Measurements from ENCODE around the gene MRPL27.
A peak's percentile ranks its signal among the peaks of the same experiment; 100 is the strongest.
"Not testable (repeated sequence)": the region's sequence is repeated elsewhere in the genome, so short reads cannot be mapped to it uniquely, and the experiment has no call there.

MRPL27 gene

GRCh38 chr17:50372758-50373556 is at the start of gene MRPL27, which contains the start of gene EME1:
TSS of gene MRPL27 (minus strand) at chr17:50373184. CDS start at chr17:50373170, 14 bp downstream.
TSS of gene EME1 (plus strand) at chr17:50373229. CDS start at chr17:50375209, 1,980 bp downstream.
- DNase-seq, result peak in 55 of 56 donors; percentile 61 to 97 (median 90)

DNA sequence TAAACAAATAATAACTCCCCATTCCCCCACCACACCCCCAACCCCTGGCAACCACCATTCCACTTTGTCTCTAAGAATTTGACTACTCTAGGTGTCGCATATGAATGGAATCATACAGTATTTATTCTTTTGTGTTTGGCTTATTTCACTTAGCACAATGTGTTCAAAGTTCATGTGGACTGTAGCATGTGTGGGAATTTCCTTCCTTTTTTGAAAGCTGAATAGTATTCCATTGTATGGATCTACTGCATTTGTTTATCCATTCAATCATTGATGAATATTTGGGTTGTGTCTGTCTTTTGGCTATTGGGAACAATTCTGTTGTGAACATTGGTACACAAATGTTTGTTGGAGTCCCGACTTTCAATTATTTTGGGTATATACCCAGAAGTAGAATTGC is 49.8 kb upstream of the MRPL27 start:
- DNase-seq, result no peak

DNA sequence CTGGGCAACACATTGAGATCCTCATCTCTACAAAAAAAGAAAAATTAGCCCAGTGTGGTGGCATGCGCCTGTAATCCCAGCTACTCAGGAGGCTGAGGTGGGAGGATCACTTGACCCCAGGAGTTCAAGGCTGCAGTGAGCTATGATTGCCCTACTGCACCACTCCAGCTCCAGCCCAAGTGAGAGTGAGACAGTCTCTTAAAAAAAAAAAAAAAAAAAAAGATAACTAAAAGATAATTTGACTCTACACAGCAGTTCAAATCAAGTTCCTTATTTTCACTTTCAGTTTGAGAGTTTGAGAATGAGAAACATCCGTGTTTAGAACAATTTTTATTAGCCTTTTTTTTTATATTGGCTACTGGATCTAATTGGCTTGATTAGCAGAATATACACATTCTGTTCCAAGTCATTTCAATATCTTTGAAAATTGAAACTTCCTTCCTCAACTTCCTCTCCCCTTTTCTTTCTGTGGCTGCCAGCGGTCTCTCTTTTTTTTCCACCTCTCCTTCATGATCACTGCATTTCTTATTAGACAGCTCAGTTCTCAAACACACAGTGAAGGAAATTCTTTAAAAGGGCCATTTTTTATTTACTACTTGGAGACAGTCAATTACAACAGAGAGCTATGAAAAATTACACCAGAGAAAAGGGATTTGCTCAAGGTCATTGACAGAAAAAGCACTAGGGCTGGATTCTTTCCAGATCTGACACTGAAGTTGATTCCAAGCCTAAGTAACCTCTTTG is 48.5 kb upstream of the MRPL27 start:
- DNase-seq, result no peak

DNA sequence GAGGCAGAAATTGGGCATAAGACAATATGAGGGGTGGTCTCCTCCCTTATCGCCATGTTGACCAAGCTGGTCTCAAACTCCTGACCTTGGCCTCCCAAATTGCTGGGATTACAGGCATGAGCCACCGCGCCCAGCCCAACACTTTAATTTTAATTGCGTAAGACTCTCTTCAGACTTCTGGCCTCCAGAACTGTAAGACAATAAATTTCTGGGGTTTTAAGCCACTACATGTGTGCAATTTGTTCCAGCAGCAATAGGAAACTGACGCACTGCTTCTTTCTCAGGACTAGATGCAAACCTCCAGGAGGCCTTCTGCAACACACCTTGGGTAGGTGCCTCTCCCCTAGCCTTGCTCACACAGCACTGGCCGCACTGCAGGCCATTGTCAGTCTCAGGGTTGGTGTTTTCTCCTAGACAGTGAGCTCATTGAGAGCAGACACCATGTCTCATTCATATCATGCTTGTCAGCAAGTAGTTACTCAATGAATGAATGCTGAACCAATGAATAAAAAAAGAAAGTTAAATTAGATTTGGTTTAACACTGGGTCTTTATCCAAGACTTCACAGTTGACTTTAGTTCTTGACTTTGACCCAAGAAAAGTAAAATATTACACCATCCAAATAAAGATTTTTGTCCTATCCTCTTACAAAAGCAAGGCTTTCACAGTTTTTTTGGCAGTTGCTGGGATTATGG is 47.6 kb upstream of the MRPL27 start:
- DNase-seq, result no peak

- DNase-seq, result not testable (repeated sequence)
These were observed 46.6 kb upstream of the MRPL27 start for GRCh38 chr17:50419577-50419976.

GRCh38 chr17:50414808-50415207 is 41.8 kb upstream of the MRPL27 start:
- no peak for DNase-seq

DNA sequence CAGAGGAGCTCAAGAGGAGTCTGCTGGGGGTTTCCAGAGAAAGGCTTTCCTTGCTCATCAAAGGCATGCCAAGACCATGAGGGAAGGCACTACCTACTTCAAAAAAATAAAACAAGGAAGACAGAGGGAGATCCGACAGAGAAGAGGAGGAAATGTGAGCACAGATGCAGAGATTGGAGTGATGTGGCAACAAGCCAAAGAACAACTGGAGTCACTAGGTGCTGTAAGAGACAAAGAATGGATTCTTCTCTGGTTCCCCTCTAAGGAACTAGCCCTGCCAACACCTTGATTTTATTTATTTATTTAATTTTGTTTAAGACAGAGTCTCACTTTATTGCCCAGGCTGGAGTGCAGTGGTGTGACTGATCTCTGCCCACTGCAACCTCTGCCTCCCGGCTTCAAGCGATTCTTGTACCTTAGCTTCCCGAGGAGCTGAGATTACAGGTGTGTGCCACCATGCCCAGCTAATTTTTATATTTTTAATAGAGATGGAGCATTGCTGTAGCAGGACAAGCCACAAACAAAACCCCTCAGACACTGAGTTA is 39.3 kb upstream of the MRPL27 start:
- DNase-seq, result no peak

GRCh38 chr17:50407921-50408320 is 34.9 kb upstream of the MRPL27 start:
- DNase-seq, result no peak

GRCh38 chr17:50406578-50406977 is 33.6 kb upstream of the MRPL27 start:
- DNase-seq, result no peak

GRCh38 chr17:50405351-50405750 is 32.4 kb upstream of the MRPL27 start:
- not testable (repeated sequence) for DNase-seq

DNA sequence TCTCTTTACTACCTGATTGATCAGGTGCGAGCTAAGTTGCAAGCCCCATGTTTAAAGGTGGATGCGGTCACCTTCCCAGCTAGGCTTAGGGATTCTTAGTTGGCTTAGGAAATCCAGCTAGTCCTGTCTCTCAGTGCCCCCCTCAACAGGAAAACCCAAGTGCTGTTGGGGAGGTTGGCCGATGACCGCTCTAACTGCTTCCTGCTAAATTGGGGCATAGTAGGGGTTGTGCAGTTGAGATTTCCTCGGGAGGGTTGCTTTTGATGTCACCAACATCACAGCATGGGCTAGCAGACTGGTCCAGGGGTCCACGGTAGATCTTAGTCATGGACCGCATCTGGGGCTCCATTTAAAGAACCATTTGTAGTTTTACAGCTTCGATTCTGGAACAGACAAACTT is 26.6 kb upstream of the MRPL27 start:
- not testable (repeated sequence) for DNase-seq

GRCh38 chr17:50398672-50399071 is 25.7 kb upstream of the MRPL27 start:
- not testable (repeated sequence) for DNase-seq

DNA sequence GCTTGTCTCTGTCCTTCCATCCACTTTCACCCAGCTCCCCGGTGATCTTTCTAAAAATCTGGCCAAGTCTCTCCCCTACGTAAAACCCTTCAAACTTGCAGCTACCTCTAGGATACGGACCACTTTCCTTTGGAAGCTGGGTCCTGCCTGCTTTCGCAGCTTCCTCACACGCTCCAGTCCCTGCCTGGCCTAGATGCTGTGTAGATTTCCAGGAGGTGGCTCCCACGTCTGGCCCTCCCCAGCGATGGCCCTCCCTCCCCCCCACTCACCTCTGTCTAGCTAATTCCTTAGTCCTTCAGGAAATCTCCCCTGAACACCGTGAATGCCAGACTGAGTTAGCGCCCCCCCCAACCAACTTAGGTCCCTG is 24.9 kb upstream of the MRPL27 start:
- no peak for DNase-seq

DNA sequence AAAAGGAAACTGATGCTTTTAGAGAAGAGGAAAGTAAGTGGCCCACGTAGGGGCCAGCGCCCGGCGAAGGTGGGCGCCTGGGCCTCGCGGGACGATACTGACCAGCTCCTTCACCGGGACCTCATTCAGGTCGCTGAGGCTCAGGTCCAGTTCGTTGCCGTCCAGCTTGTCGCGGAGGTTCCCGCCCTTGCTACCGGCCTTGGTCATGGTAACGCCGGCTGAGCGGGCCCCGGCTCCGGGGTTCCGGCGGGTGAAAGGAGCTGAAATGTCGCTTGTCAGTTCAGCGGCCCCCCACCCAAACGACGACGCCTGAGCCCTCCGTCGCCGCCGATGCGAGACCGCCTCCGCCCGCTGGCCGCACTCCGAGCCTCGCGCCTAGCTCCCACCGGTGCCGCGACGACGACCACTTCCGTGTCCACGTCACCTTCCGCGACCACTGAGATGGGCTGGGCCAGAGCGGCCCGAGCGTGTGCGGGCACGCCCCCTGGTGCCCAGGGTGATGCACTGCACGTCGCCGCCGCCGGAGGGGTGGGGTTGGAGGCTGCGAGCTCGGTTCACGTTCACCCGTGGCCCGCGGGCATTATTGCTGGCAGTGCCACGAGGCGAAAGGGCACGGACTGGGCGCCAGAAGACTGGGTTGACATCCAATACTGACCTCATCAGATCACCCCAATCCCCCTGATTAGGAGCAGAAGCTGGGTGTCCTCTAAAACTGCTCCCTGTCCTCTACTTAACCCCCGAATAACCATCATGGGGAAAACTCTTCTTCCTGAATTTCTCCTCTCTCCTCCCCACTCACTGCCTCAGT is 24.3 kb upstream of the MRPL27 start, which contains the start of gene LRRC59:
Gene LRRC59 (minus strand): TSS at position 413 of the 808 bp plus-strand sequence. CDS start 206 bp downstream, at position 207.
- DNase-seq, result peak in 55 of 56 donors; percentile 20 to 89 (median 72)

DNA sequence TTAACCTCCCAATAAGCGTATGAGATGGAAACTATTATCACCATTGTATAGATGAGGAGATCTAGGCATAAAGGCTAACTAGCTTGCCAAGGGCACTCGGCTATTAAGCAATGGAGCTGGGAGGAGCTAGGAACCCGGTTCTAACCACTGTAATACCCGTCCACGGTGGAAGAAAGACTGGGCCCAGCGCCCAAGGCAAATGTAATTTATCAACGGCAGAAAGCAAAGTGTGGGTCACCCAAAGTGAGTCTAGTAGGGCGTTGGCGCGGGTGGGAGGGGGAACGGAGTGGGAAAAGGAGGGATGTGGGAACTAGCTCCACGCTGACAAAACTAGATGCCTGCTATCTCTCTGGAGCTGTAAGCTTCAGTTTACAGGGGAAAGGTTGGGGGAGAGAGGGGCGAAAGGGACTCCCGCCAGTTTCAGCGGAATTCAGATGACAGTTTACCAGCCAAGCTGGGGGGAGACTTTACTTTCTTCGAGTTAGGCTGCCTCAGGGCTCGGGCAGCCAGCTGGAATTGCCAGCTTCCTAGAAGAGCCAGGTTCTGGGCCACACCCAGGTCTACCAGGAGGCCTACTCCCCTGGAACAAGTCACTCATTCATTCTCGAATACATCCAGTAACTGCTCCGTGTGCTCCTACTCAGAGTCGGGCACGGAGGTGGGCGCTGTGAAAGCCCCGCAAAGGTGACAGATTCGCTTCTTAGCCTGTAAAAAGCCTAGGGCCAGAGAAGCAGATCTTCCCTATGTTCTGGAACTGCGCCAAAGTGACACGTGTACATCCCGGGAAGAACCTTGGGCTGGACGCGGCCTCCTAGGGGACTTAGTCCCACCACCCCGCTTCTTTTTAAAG is 23.5 kb upstream of the MRPL27 start:
- DNase-seq, result peak in 8 of 56 donors; percentile 3 to 31 (median 20)

GRCh38 chr17:50394711-50395110 is 21.7 kb upstream of the MRPL27 start:
- no peak for DNase-seq

DNA sequence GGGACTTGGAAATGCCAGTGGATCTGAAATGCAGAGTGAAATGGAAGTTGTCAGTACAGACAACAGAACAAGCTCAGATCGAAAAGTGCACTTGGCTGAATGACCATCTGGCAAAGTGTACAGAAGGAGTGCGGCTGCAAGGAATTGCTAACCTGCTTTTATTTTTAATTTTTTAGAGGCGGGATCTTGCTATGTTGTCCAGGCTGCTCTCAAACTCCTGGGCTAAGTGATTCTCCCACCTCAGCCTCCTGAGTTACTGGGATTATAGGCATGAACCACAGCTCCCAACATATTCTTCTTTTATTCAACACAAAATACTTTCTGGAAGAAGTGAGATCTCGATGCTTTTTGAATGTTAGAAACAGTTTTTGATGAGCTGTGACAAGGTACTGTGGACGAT is 20.7 kb upstream of the MRPL27 start:
- no peak for DNase-seq

- DNase-seq, result no peak
These were observed 19.6 kb upstream of the MRPL27 start for GRCh38 chr17:50392621-50393020.

GRCh38 chr17:50389534-50389933 is 16.6 kb upstream of the MRPL27 start:
- DNase-seq, result no peak

- DNase-seq, result no peak
These were observed 15.7 kb upstream of the MRPL27 start for GRCh38 chr17:50388728-50389127.

Measured in nucleus accumbens (tissue), 56 donors.